Astrocyte of the spinal cord (primary cell): ENCODE measurements around the gene ARPIN.

Experiments used
- DNase-seq: peaks from one replicate; pipeline ENCODE4 v3.0.0; 2011; ENCODE audit warnings: low read depth, low spot score
- H3K4me3 ChIP-seq: 2 replicates; pipeline ENCODE4 v1.5.1; 2011; ENCODE audit warnings: low read depth, mild to moderate bottlenecking, low read length, moderate library complexity
- in situ Hi-C: cut with HindIII; loops from 2 replicates; pipeline ENCODE4 v1.10.0; 2017; ENCODE audit warnings: low sequenced_read_pairs
- TF ChIP-seq, protein P1 (sequence below): IDR thresholded peaks from 2 replicates; pipeline ENCODE4 v1.5.1; 2012; ENCODE audit warnings: low read depth, mild to moderate bottlenecking, low read length, inconsistent platforms

Gene ARPIN

DNA sequence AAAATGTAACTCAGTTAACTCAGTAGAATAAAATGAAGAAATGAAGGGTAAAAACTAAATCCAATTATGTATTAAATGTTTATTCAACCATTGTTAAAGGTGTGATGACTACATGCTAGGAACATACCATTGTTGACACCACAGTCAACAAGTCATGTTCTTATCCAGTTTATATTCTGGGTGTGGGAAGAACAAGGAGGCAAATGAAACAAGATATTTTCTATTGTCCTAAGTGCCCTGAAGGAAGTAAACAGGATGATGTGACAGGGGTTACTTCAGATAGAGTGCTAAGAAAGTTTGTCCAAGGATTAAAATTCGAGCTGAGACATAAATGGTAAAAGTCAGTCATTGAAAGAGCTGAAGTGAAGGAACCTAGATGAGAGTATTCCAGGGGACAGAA, 32.0 kb downstream of the ARPIN start:
- no peak overlapping the region for H3K4me3 ChIP-seq
- TF ChIP-seq, protein P1, sequence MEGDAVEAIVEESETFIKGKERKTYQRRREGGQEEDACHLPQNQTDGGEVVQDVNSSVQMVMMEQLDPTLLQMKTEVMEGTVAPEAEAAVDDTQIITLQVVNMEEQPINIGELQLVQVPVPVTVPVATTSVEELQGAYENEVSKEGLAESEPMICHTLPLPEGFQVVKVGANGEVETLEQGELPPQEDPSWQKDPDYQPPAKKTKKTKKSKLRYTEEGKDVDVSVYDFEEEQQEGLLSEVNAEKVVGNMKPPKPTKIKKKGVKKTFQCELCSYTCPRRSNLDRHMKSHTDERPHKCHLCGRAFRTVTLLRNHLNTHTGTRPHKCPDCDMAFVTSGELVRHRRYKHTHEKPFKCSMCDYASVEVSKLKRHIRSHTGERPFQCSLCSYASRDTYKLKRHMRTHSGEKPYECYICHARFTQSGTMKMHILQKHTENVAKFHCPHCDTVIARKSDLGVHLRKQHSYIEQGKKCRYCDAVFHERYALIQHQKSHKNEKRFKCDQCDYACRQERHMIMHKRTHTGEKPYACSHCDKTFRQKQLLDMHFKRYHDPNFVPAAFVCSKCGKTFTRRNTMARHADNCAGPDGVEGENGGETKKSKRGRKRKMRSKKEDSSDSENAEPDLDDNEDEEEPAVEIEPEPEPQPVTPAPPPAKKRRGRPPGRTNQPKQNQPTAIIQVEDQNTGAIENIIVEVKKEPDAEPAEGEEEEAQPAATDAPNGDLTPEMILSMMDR: no peak
- no peak for DNase-seq
- in situ Hi-C loops: no loop called here

DNA sequence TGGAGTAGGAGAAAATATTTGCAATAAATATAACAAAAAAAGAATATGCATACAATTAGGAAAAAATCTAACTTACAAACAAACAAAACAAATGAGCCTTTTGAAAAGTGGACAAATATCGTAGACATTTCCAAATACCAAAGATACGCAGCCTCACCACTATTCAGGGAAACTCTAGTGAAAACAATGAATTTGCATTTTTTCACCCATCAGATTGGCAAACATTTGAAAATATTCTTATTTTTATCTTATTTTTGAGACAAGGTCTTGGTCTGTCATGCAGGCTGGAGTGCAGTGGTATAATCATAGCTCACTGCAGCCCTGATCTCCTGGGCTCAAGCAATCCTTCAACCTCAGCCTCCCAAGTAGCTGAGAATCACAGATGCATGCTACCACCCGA, 34.4 kb downstream of the ARPIN start:
- H3K4me3 ChIP-seq: no peak overlapping the region
- in situ Hi-C loops: no loop called here
- no peak for DNase-seq
- TF ChIP-seq, protein P1: no peak

DNA sequence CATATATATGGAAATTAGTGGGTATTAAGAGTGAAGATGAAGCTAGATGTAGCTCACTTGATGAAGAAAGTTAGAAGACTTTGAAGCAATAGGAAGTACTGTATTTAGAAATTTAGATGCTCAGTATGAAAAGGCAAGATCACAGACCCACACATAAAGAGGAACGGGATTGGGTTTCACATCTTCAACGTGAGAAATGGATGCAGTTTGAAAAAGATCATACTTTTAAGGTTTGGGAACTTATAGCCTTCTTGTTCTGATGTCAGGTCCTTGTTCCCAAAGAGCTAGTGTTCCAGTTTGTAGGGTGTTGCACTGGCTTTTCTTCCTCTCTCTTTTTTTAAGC, 35.7 kb downstream of the ARPIN start:
- no peak overlapping the region for H3K4me3 ChIP-seq
- TF ChIP-seq, protein P1: no peak
- no peak for DNase-seq
- in situ Hi-C loops: no loop called here

DNA sequence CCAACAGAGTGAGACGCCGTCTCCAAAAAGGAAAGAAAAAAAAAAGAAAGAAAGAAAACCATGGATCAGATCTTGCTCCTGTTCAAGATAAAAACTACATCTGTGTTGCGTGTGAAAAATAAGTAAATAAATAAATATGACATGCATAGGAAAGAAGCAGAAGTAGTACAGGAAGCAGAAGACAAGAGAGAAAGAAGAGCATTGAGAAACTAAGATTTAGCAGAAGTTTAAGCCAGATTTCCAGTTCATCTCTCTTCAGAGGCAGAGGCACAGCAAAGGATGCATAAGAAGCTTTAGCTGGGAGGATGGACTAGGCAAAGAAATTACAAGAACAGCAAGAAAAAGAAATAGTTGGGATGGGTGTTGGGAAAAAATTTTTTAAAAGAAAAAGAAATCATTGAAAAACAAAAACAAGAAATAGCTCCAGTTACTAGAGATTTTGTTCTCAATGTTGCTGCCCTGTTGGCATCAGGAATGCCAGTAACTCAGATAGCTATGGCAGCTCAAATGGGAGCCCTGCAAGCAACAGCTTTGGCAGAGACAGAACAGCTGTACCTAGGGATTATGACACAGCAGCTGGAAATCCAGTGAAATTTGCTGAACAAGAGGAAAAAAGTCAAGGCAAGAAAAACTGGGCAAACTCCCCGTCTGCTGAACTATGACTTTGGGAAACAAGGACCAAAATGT, 36.2 kb downstream of the ARPIN start:
- in situ Hi-C loops: no loop called here
- DNase-seq: no peak
- H3K4me3 ChIP-seq: no peak overlapping the region
- TF ChIP-seq, protein P1: no peak

DNA sequence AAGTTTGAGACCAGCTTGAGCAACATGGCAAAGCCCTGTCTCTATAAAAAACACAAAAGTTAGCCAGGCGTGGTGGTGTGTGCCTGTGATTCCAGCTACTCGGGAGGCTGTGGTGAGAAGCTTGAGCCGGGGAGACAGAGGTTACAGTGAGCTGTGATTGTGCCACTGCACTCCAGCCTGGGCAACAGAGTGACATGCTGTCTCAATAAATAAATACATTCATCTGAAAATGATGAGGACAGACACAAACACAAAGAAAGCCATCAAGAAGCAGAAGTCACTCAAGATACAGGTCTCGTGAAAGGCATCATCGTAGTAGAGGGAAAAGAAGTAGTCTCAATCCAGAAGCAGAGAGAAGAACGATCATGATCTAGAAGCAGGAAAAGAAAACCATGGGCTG, 37.0 kb downstream of the ARPIN start:
- TF ChIP-seq, protein P1: no peak
- DNase-seq: no peak
- no peak overlapping the region for H3K4me3 ChIP-seq
- in situ Hi-C loops: no loop called here

DNA sequence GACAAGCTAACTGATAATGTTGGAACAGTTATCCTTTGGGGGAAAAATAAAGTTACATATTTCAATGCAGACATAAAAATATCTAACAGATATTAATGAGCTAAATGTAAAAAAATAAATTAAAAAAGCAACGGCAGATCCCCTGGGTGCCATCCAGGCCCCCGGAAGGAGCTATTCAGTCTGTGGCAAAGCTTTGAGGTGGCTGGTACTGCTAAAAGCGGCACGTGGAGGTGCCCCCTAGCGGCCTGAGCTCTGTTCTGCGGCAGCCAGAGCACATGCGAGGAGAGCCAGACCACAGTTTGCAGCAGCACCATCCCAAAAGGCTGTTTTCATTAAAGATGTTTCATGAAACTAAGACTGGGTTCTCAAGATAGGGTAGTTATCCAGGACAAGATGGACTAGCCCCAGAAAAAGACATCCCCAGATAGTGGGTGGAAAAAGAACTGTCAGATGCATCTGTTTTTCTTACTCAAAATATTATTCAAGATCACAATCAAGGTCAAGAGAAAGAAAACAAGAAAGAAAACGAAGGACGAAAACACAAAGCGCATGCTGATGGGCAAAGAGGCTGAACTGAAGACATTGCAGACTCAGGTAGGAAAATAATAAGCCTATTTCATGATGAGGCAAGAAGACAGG, 37.7 kb downstream of the ARPIN start:
- H3K4me3 ChIP-seq: no peak overlapping the region
- peak; percentile 68 for DNase-seq
- TF ChIP-seq, protein P1: peak; percentile 98
- in situ Hi-C loops: loop anchor here (25.0 kb wide), 1 partner anchor 113 kb away; the partner anchor contains the start of gene MESP1
